Vagina (tissue), 2 donors: ENCODE data around the gene FA2H. TPM values are rescaled to one million over a fixed set of nuclear protein-coding genes. Genes with fewer than 3 reads are reported as not detected.

Source experiments
- DNase-seq, 2 donors: peaks; one replicate each; pipeline ENCODE4 v3.0.0-alpha.2; 2017; ENCODE audit errors: extremely low spot score in 2 of 2
- H3K27ac ChIP-seq: fragments of 200-600 bp; sonication (generic); one replicate; pipeline ENCODE4 v1.5.1; 2019
- H3K27me3 ChIP-seq: fragments of 200-600 bp; sonication (generic); one replicate; pipeline ENCODE4 v1.5.1; 2019
- H3K36me3 ChIP-seq, 2 donors: fragments of 200-600 bp; sonication (generic); one replicate each; pipeline ENCODE4 v1.5.1; 2017 to 2019
- H3K4me1 ChIP-seq: fragments of 200-600 bp; sonication (generic); one replicate; pipeline ENCODE4 v1.5.1; 2019
- H3K4me3 ChIP-seq, 2 donors: fragments of 200-600 bp; sonication (generic); 1 replicate in 1 of 2; 2 replicates in 1 of 2; pipeline ENCODE4 v1.5.1; 2016 to 2019
- H3K9me3 ChIP-seq: fragments of 200-600 bp; sonication (generic); one replicate; pipeline ENCODE4 v1.5.1; 2019
- CTCF ChIP-seq, 3 experiments: fragments of 450-650 bp in 2 of 3; fragments of 200-600 bp in 1 of 3; sonication (generic) in 1 of 3; IDR thresholded peaks; one replicate each; pipeline ENCODE4 v1.5.1; 2017 to 2019; ENCODE audit warnings: antibody characterized with exemption in 3 of 3, mild to moderate bottlenecking in 2 of 3, moderate library complexity in 2 of 3
- POLR2A ChIP-seq, 2 donors: fragments of 450-650 bp; IDR thresholded peaks; one replicate each; pipeline ENCODE4 v1.6.1; 2017; ENCODE audit warnings: antibody characterized with exemption in 2 of 2, mild to moderate bottlenecking in 2 of 2, moderate library complexity in 2 of 2
- POLR2AphosphoS5 ChIP-seq, 2 donors: sonication (generic); formaldehyde crosslinking; IDR thresholded peaks; one replicate each; pipeline ENCODE4 v1.9.0; 2017; ENCODE audit warnings: antibody characterized with exemption in 2 of 2, mild to moderate bottlenecking in 2 of 2, low read depth in 1 of 2; ENCODE audit not compliant: insufficient read depth in 1 of 2
- intact Hi-C: fragments of 100-400 bp; cut with DNase I; formaldehyde crosslinking; loops from one replicate; pipeline ENCODE4 v1.15.1; 2023
- total RNA-seq: library from RNA; depleted of rRNA; stranded (reverse); fragments of >200 nt; gene quantifications from one replicate; pipeline ENCODE4 v1.2.3, GENCODE V29; 2016

The FA2H gene
- total RNA-seq, 1 donor from 2014 or later = not detected

GRCh38 chr16:74749291-74750055 lies 25.1 kb downstream of the FA2H start:
- H3K4me1 ChIP-seq = no peaks in the 10 kb centered on the region
- TF ChIP-seq CTCF (IDR thresholded peaks at IDR 0.05) = no peak
- no peak for TF ChIP-seq POLR2A (IDR thresholded peaks at IDR 0.05)
- no peaks in the 10 kb centered on the region for H3K27me3 ChIP-seq
- no peak overlapping the region for H3K27ac ChIP-seq
- H3K36me3 ChIP-seq = no peaks in the 10 kb centered on the region
- no peak for DNase-seq
- no peaks in the 10 kb centered on the region for H3K9me3 ChIP-seq
- intact Hi-C loops = no loop called here
- no peak overlapping the region for H3K4me3 ChIP-seq

- Histone ChIP-seq H3K27me3 (no peaks in the 10 kb centered on the region), H3K36me3 (no peaks in the 10 kb centered on the region), H3K4me1 (peaks cover 8% of the 10 kb centered on the region), H3K9me3 (no peaks in the 10 kb centered on the region), H3K27ac (no peak overlapping the region), H3K4me3 (no peak overlapping the region)
- intact Hi-C loops = no loop called here
- DNase-seq = no peak
- TF ChIP-seq POLR2A (IDR thresholded peaks at IDR 0.05) (no peak), POLR2AphosphoS5 (IDR thresholded peaks at IDR 0.05; ENCODE audit: insufficient read depth in 1 of 2, low read depth in 1 of 2) (no peak), CTCF (IDR thresholded peaks at IDR 0.05) (no peak)
Observed at GRCh38 chr16:74748616-74749026, 26.0 kb downstream of the FA2H start.

GRCh38 chr16:74747716-74748615 lies 26.7 kb downstream of the FA2H start:
- Histone ChIP-seq H3K4me1 (peaks cover 14% of the 10 kb centered on the region), H3K27ac (no peak overlapping the region), H3K27me3 (no peaks in the 10 kb centered on the region), H3K4me3 (no peak overlapping the region), H3K36me3 (no peaks in the 10 kb centered on the region), H3K9me3 (no peaks in the 10 kb centered on the region)
- intact Hi-C loops = no loop called here
- TF ChIP-seq POLR2AphosphoS5 (IDR thresholded peaks at IDR 0.05; ENCODE audit: insufficient read depth in 1 of 2, low read depth in 1 of 2) (no peak), POLR2A (IDR thresholded peaks at IDR 0.05) (no peak), CTCF (IDR thresholded peaks at IDR 0.05) (no peak)
- DNase-seq = no peak

- TF ChIP-seq POLR2A (IDR thresholded peaks at IDR 0.05) (no peak), CTCF (IDR thresholded peaks at IDR 0.05) (no peak), POLR2AphosphoS5 (IDR thresholded peaks at IDR 0.05; ENCODE audit: insufficient read depth in 1 of 2, low read depth in 1 of 2) (no peak)
- Histone ChIP-seq H3K36me3 (no peaks in the 10 kb centered on the region), H3K9me3 (no peaks in the 10 kb centered on the region), H3K27ac (no peak overlapping the region), H3K27me3 (no peaks in the 10 kb centered on the region), H3K4me1 (peaks cover 14% of the 10 kb centered on the region), H3K4me3 (no peak overlapping the region)
- intact Hi-C loops = no loop called here
- no peak for DNase-seq
Observed at GRCh38 chr16:74745926-74746325, 28.7 kb downstream of the FA2H start.
